ENCODE data around the gene ZNF638.
"Not testable (repeated sequence)": the region's sequence is repeated elsewhere in the genome, so short reads cannot be mapped to it uniquely, and the experiment has no call there.

Gene ZNF638, protein sequence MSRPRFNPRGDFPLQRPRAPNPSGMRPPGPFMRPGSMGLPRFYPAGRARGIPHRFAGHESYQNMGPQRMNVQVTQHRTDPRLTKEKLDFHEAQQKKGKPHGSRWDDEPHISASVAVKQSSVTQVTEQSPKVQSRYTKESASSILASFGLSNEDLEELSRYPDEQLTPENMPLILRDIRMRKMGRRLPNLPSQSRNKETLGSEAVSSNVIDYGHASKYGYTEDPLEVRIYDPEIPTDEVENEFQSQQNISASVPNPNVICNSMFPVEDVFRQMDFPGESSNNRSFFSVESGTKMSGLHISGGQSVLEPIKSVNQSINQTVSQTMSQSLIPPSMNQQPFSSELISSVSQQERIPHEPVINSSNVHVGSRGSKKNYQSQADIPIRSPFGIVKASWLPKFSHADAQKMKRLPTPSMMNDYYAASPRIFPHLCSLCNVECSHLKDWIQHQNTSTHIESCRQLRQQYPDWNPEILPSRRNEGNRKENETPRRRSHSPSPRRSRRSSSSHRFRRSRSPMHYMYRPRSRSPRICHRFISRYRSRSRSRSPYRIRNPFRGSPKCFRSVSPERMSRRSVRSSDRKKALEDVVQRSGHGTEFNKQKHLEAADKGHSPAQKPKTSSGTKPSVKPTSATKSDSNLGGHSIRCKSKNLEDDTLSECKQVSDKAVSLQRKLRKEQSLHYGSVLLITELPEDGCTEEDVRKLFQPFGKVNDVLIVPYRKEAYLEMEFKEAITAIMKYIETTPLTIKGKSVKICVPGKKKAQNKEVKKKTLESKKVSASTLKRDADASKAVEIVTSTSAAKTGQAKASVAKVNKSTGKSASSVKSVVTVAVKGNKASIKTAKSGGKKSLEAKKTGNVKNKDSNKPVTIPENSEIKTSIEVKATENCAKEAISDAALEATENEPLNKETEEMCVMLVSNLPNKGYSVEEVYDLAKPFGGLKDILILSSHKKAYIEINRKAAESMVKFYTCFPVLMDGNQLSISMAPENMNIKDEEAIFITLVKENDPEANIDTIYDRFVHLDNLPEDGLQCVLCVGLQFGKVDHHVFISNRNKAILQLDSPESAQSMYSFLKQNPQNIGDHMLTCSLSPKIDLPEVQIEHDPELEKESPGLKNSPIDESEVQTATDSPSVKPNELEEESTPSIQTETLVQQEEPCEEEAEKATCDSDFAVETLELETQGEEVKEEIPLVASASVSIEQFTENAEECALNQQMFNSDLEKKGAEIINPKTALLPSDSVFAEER (N-terminal part only)

GRCh38 chr2:71331581-71332434 lies at the start of gene ZNF638:
Gene ZNF638 (plus strand): TSS chr2:71331782. CDS start chr2:71348955, 17,173 bp downstream.
- DNase-seq, result peak; percentile 84

GRCh38 chr2:71281950-71282349 lies 49.6 kb upstream of the ZNF638 start:
- DNase-seq, result no peak

DNA sequence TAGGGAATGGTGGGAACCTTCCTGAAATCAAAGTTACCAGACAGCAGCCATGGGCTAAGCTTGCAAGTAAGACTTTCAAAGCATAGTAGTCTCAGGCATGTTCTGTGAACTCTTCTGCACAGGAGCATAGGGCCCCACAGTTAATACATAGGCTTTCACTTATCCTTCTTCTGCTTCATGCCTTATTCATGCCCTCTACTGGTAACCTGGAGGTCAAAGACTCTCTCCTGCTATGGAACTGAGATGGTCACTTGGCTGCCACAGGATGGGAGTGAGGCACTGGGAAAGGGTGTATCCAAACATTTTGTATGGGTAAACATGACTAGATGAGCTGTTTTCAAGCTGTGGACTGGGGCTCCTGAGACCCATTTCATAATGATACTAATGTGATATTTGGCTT lies 49.1 kb upstream of the ZNF638 start:
- no peak for DNase-seq

DNA sequence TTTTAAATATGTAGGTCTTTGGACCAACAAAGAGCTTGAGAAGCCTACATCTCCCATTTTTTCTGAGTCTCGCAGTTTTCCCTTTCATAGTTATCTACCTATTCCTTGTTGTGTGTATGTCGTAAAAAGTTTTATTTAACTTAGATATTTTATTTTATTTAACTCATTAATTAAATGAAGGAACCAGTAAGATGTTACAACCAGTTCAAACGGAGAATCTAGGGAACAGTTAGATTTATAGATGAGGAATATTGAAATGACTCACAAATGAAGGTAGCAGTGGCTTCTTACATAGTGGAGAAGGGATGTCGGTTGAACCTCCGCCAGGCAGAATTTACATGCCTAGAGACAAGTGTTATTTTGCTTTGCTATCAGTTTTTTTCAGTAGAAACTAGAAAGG lies 48.5 kb upstream of the ZNF638 start:
- DNase-seq, result no peak

DNA sequence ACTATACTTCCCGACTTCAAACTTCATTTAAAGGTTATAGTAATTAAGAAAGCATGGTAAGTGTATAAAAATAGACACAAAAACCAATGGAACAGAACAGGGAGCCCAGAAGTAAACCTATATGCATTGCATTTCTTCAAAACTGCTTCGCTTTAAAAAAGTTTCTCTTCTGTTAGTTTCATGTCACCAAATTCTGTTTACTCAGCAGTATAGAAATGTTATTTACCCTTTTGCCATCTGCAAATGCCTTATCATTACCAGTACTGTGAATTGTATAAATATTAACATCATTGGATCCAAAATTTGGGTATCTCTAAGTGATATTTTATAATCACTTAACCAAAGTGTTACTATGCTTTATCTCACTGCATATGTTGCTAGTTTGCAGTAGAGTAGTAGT lies 45.9 kb upstream of the ZNF638 start:
- DNase-seq, result no peak

DNA sequence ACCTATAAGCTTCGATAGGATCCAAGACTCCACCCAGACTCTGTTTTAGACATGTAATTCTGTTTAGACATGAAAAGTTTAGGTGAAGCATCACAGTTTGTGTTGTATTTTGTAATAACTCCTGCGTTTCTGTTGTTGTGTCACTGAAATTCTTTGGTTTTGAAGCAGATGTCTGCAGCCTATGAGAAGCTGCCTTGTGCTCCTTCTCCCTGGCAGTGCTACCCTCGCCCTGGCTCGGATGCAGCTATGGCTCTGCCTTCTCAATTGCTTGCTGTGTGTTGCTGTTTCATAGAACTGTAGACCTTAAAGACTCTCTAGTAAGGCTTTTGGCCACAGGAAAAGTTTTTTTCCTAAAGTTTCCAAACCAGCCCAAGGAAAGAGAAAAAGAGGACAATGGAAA lies 40.2 kb upstream of the ZNF638 start:
- DNase-seq, result no peak

DNA sequence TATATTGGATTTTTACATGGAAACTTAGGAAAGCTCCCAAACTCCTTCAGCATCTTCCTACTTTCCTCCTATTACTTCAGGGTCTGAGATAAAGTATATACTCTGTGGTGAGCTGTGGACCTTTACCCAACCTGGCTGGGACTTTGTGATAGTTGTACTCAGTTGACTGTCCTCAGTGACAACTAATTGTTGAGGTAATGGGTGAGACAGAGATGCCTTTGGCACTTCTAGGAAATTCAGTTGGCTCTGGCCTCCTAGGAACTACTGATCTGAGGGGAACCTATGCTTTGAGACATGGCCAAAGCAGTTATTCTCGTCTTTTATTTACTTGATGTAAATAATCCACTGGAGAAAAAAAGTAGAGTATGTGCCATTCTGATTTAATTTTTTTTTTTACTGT lies 39.4 kb upstream of the ZNF638 start:
- DNase-seq, result no peak

DNA sequence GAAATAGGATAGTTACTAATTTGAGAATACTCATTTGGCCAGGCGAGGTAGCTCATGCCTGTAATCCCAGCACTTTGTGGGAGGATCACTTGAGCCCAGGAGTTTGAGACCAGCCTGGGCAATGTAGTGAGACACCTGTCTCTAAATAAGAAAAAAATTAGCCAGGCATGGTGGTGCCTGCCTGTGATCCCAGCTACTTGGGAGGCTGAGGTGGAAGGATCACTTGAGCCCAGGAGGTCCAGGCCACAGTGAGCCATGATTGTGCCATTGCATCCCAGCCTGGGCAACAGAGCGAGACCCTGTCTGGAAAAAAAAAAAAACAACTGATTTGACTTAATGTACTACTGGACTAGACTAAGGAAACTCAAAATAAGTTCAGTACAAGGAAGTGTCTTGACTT lies 32.7 kb upstream of the ZNF638 start:
- DNase-seq, result no peak

DNA sequence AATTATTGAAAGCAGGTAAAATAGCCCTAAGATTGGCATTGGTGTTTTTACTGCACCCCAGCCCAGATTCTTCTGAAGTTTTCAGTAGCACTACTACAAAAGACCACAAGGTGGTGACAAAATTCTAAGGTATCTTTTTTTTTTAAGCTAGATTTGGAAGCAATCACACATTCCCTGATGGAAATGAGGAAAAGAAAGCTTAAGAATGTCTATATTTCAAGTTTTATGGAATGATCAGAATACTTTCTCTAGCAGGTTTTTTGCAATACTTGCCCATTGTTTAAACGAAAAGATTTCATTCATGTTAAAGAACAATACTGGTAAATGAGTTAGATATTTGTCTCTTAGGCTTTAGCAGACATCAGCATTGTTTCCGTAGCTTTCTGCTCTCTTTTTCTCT lies 32.1 kb upstream of the ZNF638 start:
- peak; percentile 44 to 49 for DNase-seq

- no peak for DNase-seq
These were observed 27.7 kb upstream of the ZNF638 start for GRCh38 chr2:71303849-71304248.

DNA sequence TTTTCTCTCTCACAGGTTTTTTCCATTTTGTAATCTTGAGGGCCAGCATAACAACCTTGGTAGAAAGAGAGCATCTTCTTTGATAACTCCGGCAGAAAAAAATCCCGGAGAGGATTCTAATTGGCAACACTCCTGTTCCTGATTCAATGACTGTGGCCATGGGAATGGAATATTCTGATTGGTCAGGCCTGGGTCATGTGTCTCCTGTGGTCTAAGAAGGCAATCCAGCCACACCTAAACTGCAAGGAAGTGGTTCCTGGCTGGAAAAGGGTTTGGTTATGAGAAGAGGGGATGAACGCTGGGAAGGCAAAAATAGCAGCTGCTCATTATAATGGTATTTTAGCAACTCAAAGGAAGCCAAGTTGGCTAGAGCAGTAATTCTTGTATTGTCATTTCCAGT lies 24.8 kb upstream of the ZNF638 start:
- DNase-seq, result no peak

GRCh38 chr2:71313016-71313766 lies 18.4 kb upstream of the ZNF638 start:
- DNase-seq, result no peak

GRCh38 chr2:71317060-71317459 lies 14.5 kb upstream of the ZNF638 start:
- DNase-seq, result no peak

- not testable (repeated sequence) for DNase-seq
These were observed 13.7 kb upstream of the ZNF638 start for GRCh38 chr2:71317900-71318299.

- no peak for DNase-seq
These were observed 8.2 kb upstream of the ZNF638 start for GRCh38 chr2:71323386-71323785.

GRCh38 chr2:71326968-71327367 lies 4.6 kb upstream of the ZNF638 start:
- no peak for DNase-seq

- no peak for DNase-seq
These were observed 3.7 kb upstream of the ZNF638 start for GRCh38 chr2:71327916-71328315.

DNA sequence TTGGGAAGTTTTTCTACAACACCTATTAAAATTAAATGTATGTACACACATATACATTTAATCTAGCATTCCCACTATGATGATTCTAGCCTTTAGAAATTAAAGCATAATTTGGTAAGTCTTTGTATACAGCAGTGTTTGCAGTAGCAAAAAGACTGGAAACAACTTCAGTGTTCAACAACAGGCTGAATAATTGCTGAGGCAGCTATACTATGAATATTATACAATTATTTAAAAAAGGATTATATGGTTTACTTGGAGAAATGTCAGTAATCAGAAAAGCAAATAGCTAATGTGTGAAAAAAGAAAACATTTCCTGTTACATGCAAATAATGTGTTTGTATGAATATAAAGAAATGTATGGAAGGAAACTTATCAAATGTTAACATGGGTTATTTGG lies 1.4 kb upstream of the ZNF638 start:
- no peak for DNase-seq

DNA sequence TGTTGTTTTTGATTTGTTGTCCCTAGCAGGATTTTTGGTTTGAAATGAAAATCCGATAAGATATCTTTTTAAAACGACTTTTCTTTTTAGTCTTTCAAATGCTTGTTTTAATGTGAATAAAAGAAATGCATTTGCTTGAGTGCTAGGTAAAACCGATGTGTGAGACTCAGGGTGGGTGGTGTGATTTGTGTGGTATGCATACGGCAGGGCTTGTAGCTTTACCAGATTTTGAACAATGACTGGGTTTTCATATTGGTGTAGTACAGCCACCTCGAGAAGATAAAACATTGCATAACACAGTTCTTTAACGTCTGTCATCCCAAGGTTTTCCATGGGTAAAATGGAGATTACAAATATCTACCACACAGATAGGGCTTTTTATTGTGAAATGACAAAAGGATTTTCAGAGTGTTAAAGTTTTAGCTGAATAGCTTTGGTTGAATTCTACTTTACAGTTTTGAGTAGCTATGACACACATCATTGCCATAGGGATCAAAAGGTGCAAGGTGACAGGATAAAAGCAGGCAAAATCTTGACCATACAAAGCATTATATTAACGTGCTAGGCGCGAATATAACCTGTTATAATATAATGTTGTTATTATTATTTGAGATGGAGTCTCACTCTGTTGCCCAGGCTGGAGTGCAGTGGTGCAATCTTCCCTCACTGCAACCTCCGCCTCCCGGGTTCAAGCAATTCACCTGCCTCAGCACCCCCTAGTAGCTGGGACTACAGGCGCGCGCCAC lies 824 bp upstream of the ZNF638 start:
- no peak for DNase-seq

DNA sequence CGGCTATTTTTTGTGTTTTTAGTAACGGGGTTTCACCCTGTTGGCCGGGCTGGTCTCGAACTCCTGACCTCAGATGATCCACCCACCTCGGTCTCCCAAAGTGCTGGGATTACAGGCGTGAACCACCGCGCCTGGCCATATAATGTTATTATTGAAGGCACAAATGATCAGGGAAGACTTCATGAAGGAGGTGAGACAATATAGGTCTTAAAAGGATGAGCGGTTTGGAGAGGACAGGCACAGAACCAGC lies 326 bp upstream of the ZNF638 start:
- not testable (repeated sequence) for DNase-seq

DNA sequence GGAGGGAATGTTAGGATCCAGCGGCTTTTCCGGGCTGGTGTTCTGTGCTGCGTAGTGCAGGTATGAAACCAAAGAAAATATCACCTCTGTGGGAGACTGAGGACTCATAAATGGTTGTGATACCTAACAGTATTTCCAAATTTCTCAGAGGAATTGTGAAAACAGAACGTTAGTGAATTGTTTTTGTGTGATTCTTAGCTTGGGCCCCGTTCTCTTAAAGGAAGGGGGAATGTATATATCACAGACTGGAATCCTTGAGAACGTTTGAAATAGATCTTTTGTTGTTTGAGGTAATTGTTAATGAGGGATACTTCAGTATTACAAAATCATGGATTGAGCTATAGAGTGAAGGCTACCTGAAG lies 834 bp downstream of the ZNF638 start:
- no peak for DNase-seq

Measured in Kasumi-1 (cell line).